NT2/D1 (cell line): ENCODE measurements around the gene NRCAM.

Experiments
- YY1 ChIP-seq: IDR thresholded peaks from 2 replicates; pipeline ENCODE4 v1.6.1; 2011; ENCODE audit not compliant: insufficient read length, insufficient read depth
- ZNF274 ChIP-seq: IDR thresholded peaks from 2 replicates; pipeline ENCODE4 v1.6.1; 2011; ENCODE audit warnings: mild to moderate bottlenecking, low read depth, low read length

GRCh38 chr7:108484137-108484536 lies 27.9 kb upstream of the NRCAM start:
- TF ChIP-seq YY1, result no peak
- no peak for TF ChIP-seq ZNF274
